Stimulated activated naive B cell treated with anti-CD40 and anti-IgM and Interleukin-4, amounts not matched to agents 10 μg/mL and 1 μg/mL and 100 μg/mL, for 72 hours (primary cell): Measurements from ENCODE around the gene DUSP10.
A peak's percentile ranks its signal among the peaks of the same experiment; 100 is the strongest.

Experiments
- ATAC-seq, 2 donors: fragments of 150-1000 bp; cut with Tn5 transposase; replicated peaks; 2 replicates each; pipeline ENCODE4 v1.10.0; 2021; ENCODE audit warnings: moderate library complexity in 1 of 2
- DNase-seq: peaks from one replicate; pipeline ENCODE4 v3.0.0; 2021
- H3K27ac Mint-ChIP-seq: one replicate; pipeline ENCODE4 v1.8.0; 2022; ENCODE audit warnings: mild to moderate bottlenecking, mixed read lengths
- H3K27me3 Mint-ChIP-seq, 2 donors: one replicate each; pipeline ENCODE4 v1.8.0; 2022; ENCODE audit warnings: mixed read lengths in 2 of 2
- H3K36me3 Mint-ChIP-seq, 2 donors: one replicate each; pipeline ENCODE4 v1.8.0; 2022; ENCODE audit warnings: mixed read lengths in 2 of 2, mild to moderate bottlenecking in 1 of 2
- H3K4me1 Mint-ChIP-seq, 2 donors: one replicate each; pipeline ENCODE4 v1.8.0; 2022; ENCODE audit warnings: mixed read lengths in 2 of 2, mild to moderate bottlenecking in 1 of 2
- H3K4me3 Mint-ChIP-seq, 2 donors: one replicate each; pipeline ENCODE4 v1.8.0; 2022; ENCODE audit warnings: mild to moderate bottlenecking in 2 of 2, mixed read lengths in 2 of 2, moderate library complexity in 1 of 2
- H3K9me3 Mint-ChIP-seq, 2 donors: one replicate each; pipeline ENCODE4 v1.8.0; 2022; ENCODE audit warnings: mixed read lengths in 2 of 2, mild to moderate bottlenecking in 1 of 2

Gene DUSP10

GRCh38 chr1:221672965-221673364 lies 68.9 kb downstream of the DUSP10 start:
- H3K36me3 Mint-ChIP-seq, result no peaks in the 10 kb centered on the region
- DNase-seq, result no peak

GRCh38 chr1:221672239-221672645 lies 69.6 kb downstream of the DUSP10 start:
- Mint-ChIP-seq H3K9me3 (no peaks in the 10 kb centered on the region), H3K36me3 (no peaks in the 10 kb centered on the region), H3K27ac (no peak overlapping the region), H3K4me1 (peaks cover 2 to 5% of the 10 kb centered on the region in 2 donors), H3K27me3 (no peaks in the 10 kb centered on the region), H3K4me3 (no peak overlapping the region)
- DNase-seq (no peak), ATAC-seq (no peak)

More at GRCh38 chr1:221672965-221673364, 68.9 kb downstream of the DUSP10 start:
- no peak overlapping the region for H3K27ac Mint-ChIP-seq
- H3K27me3 Mint-ChIP-seq, result no peaks in the 10 kb centered on the region
- H3K4me3 Mint-ChIP-seq, result no peak overlapping the region
- H3K4me1 Mint-ChIP-seq, result peaks cover 0 to 2% of the 10 kb centered on the region in 2 donors
- no peaks in the 10 kb centered on the region for H3K9me3 Mint-ChIP-seq
- no peak for ATAC-seq

- Mint-ChIP-seq H3K9me3 (no peaks in the 10 kb centered on the region), H3K4me1 (peaks cover 2 to 6% of the 10 kb centered on the region in 2 donors), H3K27me3 (no peaks in the 10 kb centered on the region), H3K36me3 (no peaks in the 10 kb centered on the region), H3K4me3 (no peak overlapping the region), H3K27ac (no peak overlapping the region)
- ATAC-seq (no peak), DNase-seq (no peak)
Measured at GRCh38 chr1:221670081-221670480, 71.8 kb downstream of the DUSP10 start.

- Mint-ChIP-seq H3K4me3 (no peak overlapping the region), H3K27me3 (no peaks in the 10 kb centered on the region), H3K4me1 (peaks cover 2 to 6% of the 10 kb centered on the region in 2 donors), H3K36me3 (no peaks in the 10 kb centered on the region), H3K9me3 (no peaks in the 10 kb centered on the region), H3K27ac (no peak overlapping the region)
- ATAC-seq (no peak), DNase-seq (no peak)
Measured at GRCh38 chr1:221669441-221669840, 72.4 kb downstream of the DUSP10 start.

DNA sequence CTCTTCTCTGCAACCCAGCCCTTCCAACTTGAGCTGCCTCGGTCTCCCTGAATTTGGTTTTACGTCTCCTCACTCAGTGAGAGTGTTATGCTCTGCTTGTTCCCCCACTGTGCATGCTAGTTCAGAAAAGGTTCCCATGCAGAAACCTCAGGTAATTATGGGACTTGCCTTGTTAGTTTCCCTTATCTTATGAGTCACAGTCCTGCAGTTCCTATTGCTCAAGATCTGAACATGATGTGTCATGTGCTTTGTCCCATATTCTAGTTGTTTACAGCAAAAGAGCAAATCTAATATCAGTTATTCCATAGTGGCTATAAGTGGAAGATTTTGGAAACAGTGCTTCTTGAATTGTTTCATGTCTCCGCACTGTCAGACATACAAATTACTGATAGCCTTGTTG lies 74.4 kb downstream of the DUSP10 start:
- H3K36me3 Mint-ChIP-seq, result no peaks in the 10 kb centered on the region
- peaks cover 0 to 4% of the 10 kb centered on the region in 2 donors for H3K9me3 Mint-ChIP-seq
- no peak overlapping the region for H3K4me3 Mint-ChIP-seq
- ATAC-seq (peak in 1 of 2 donors; percentile 75), DNase-seq (no peak)
- peaks cover 0 to 6% of the 10 kb centered on the region in 2 donors for H3K4me1 Mint-ChIP-seq
- H3K27me3 Mint-ChIP-seq, result no peaks in the 10 kb centered on the region
- H3K27ac Mint-ChIP-seq, result no peak overlapping the region

DNA sequence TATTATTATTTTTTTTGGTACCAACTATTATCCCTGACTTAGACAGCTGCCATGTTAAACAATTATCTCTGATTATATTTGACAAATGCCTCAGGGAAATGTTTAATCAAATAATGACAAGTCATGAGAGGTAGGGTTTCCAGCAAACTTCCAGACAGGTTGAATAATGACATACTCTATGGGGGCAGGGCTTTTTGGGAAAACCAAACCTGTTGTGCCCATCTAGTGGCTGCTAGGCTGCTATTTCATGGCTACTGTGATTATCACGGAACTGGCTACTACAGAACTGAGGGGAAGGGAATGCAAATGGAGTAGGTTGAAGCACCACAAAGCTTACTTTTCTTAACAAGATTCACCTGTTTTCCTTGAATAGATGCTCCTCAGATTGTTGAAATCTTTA lies 77.6 kb downstream of the DUSP10 start:
- H3K27ac Mint-ChIP-seq, result no peak overlapping the region
- no peaks in the 10 kb centered on the region for H3K27me3 Mint-ChIP-seq
- H3K4me1 Mint-ChIP-seq, result peaks cover 3 to 6% of the 10 kb centered on the region in 2 donors
- H3K4me3 Mint-ChIP-seq, result no peak overlapping the region
- peaks cover 0 to 4% of the 10 kb centered on the region in 2 donors for H3K9me3 Mint-ChIP-seq
- H3K36me3 Mint-ChIP-seq, result no peaks in the 10 kb centered on the region
- no peak for ATAC-seq
- DNase-seq, result no peak

DNA sequence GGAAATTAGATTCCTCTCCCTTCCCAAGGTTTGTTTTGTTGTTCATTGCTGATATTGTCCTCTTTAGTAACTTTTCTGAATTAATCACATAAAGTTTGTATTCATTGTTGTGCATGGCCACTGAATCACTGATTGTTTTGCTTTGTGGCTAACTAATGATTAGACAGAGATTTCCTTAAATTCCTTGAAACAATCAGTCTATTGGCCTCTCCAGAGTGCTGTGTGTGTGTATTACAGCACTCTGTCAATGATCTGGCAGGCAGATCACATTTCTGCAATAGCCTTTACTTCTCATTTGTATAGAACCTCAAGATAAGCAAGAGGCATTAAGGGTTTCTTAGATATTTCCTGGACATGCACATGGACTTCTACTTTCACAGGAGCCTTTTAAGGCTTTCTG lies 78.6 kb downstream of the DUSP10 start:
- H3K9me3 Mint-ChIP-seq, result peaks cover 0 to 4% of the 10 kb centered on the region in 2 donors
- H3K4me3 Mint-ChIP-seq, result no peak overlapping the region
- DNase-seq (no peak), ATAC-seq (no peak)
- no peaks in the 10 kb centered on the region for H3K36me3 Mint-ChIP-seq
- peaks cover 3 to 6% of the 10 kb centered on the region in 2 donors for H3K4me1 Mint-ChIP-seq
- H3K27ac Mint-ChIP-seq, result no peak overlapping the region
- H3K27me3 Mint-ChIP-seq, result no peaks in the 10 kb centered on the region

- Mint-ChIP-seq H3K27ac (no peak overlapping the region), H3K9me3 (no peaks in the 10 kb centered on the region), H3K36me3 (no peaks in the 10 kb centered on the region), H3K4me1 (peaks cover 0 to 3% of the 10 kb centered on the region in 2 donors), H3K27me3 (no peaks in the 10 kb centered on the region), H3K4me3 (no peak overlapping the region)
- ATAC-seq (no peak), DNase-seq (no peak)
Measured at GRCh38 chr1:221655766-221656305, 86.1 kb downstream of the DUSP10 start.
